ENCODE measurements around the gene QRICH1.

QRICH1 gene

DNA sequence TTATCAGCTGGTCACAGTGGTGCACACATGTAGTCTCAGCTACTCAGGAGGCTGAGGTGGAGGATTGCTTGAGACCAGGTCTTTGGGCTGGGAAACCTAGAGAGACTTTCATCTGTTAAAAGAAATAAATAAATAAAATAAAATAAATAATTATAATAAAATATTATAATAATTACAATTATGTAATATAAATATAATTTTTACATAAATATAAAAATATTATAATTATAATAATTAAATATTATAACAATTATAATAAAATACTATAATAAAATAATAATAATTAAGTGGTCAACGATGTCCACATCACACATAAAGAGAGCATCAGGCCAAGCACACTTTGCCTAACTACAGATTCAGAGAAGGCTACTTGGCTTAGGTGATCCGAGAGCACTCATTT, 14.6 kb downstream of the QRICH1 start:
- Mint-ChIP-seq H3K36me3 (ENCODE audit: low read depth) (peaks cover 20% of the 10 kb centered on the region), H3K4me1 (no peaks in the 10 kb centered on the region), H3K9me3 (no peaks in the 10 kb centered on the region), H3K27ac (no peak overlapping the region), H3K27me3 (ENCODE audit: low read depth) (no peaks in the 10 kb centered on the region), H3K4me3 (no peak overlapping the region)
- TF ChIP-seq, protein P1, sequence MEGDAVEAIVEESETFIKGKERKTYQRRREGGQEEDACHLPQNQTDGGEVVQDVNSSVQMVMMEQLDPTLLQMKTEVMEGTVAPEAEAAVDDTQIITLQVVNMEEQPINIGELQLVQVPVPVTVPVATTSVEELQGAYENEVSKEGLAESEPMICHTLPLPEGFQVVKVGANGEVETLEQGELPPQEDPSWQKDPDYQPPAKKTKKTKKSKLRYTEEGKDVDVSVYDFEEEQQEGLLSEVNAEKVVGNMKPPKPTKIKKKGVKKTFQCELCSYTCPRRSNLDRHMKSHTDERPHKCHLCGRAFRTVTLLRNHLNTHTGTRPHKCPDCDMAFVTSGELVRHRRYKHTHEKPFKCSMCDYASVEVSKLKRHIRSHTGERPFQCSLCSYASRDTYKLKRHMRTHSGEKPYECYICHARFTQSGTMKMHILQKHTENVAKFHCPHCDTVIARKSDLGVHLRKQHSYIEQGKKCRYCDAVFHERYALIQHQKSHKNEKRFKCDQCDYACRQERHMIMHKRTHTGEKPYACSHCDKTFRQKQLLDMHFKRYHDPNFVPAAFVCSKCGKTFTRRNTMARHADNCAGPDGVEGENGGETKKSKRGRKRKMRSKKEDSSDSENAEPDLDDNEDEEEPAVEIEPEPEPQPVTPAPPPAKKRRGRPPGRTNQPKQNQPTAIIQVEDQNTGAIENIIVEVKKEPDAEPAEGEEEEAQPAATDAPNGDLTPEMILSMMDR (IDR thresholded peaks at IDR 0.05; ENCODE audit: unreplicated experiment in 3 of 3) = no peak

DNA sequence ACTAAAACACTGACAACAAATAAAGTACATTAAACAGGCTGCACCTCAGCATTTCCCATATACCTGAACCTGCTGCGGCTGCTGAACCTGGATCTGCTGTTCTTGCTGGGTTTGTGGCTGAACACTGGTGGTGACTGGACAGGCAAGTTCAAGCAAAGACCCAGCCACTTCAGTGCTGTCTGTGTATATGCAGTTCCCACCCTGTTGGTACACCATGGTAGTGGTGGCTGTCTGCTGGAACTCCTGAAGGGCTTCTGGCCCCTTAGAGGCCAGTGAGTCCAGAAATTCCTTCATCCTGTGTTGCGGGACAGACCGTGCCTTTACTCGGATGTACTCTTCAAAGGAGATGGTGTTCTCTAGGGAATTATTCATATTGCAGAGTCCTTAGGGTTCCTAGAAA, 17.2 kb downstream of the QRICH1 start:
- TF ChIP-seq, protein P1 (IDR thresholded peaks at IDR 0.05; ENCODE audit: unreplicated experiment in 3 of 3) = no peak
- Mint-ChIP-seq H3K36me3 (ENCODE audit: low read depth) (peaks cover 42% of the 10 kb centered on the region), H3K4me3 (no peak overlapping the region), H3K9me3 (no peaks in the 10 kb centered on the region), H3K4me1 (no peaks in the 10 kb centered on the region), H3K27me3 (ENCODE audit: low read depth) (no peaks in the 10 kb centered on the region), H3K27ac (no peak overlapping the region)

DNA sequence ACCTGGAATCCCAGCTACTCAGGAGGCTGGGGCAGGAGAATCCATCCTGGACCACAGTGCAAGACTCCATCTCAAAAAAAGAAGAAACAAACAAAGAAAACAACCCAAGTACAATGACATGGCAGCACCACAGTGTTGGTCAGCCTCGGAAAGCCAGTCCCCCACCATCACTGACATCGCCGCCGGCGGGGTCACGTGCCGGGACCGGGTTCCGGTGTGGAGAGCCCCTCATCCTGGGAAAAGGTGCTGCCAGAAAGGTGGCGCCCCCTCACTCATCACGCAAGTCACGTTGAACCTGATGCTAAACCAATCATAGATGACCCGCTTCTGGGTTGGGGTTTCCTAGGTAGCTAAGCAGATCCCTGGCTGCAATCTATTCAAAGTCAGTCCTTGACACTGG, 17.8 kb downstream of the QRICH1 start:
- H3K27ac Mint-ChIP-seq = no peak overlapping the region
- no peak overlapping the region for H3K4me3 Mint-ChIP-seq
- TF ChIP-seq, protein P1 (IDR thresholded peaks at IDR 0.05; ENCODE audit: unreplicated experiment in 3 of 3) = no peak
- no peaks in the 10 kb centered on the region for H3K27me3 Mint-ChIP-seq (ENCODE audit: low read depth)
- no peaks in the 10 kb centered on the region for H3K9me3 Mint-ChIP-seq
- H3K4me1 Mint-ChIP-seq = no peaks in the 10 kb centered on the region
- H3K36me3 Mint-ChIP-seq (ENCODE audit: low read depth) = peaks cover 47% of the 10 kb centered on the region

DNA sequence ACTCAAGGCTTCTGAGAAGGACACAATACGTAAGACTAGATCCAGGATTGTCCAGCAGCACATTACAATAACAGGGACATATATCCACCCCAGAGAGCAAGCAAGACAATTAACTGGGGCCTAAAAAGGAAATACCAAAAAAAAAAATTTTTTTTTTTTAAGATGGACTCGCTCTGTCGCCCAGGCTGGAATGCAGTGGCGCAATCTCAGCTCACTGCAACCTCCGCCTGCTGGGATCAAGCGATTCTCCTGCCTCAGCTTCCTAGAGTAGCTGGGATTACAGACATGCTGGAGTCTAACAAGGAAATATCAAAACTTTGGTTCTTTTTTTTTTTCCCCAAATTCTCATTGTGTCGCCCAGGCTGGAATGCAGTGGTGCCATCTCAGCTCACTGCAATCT, 35.9 kb downstream of the QRICH1 start:
- TF ChIP-seq, protein P1 (IDR thresholded peaks at IDR 0.05; ENCODE audit: unreplicated experiment in 3 of 3) = no peak
- no peak overlapping the region for H3K4me3 Mint-ChIP-seq
- no peaks in the 10 kb centered on the region for H3K4me1 Mint-ChIP-seq
- no peaks in the 10 kb centered on the region for H3K9me3 Mint-ChIP-seq
- H3K27ac Mint-ChIP-seq = no peak overlapping the region
- H3K27me3 Mint-ChIP-seq (ENCODE audit: low read depth) = no peaks in the 10 kb centered on the region
- peaks cover 52% of the 10 kb centered on the region for H3K36me3 Mint-ChIP-seq (ENCODE audit: low read depth)

DNA sequence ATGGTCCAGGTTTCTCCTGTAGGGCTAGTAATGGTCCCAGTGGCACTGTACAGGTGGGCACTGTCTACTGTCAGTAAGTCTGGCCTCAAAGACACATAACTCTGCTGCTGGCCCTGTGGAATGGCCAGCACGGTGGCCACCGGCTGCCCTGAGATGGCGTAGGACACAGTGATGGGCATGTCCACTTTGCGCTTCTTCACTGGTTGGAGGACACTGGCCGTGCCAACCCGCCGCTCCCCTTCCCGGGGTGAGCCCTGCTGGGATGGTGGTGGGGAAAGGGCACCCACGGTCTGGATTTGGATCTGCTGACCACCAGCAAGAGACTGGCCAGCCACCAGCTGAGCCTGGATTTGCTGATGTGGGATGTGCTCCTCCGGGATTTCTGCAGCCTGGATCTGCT, 36.6 kb downstream of the QRICH1 start:
- Mint-ChIP-seq H3K4me3 (no peak overlapping the region), H3K27ac (no peak overlapping the region), H3K36me3 (ENCODE audit: low read depth) (peaks cover 55% of the 10 kb centered on the region), H3K4me1 (no peaks in the 10 kb centered on the region), H3K27me3 (ENCODE audit: low read depth) (no peaks in the 10 kb centered on the region), H3K9me3 (no peaks in the 10 kb centered on the region)
- TF ChIP-seq, protein P1 (IDR thresholded peaks at IDR 0.05; ENCODE audit: unreplicated experiment in 3 of 3) = no peak

DNA sequence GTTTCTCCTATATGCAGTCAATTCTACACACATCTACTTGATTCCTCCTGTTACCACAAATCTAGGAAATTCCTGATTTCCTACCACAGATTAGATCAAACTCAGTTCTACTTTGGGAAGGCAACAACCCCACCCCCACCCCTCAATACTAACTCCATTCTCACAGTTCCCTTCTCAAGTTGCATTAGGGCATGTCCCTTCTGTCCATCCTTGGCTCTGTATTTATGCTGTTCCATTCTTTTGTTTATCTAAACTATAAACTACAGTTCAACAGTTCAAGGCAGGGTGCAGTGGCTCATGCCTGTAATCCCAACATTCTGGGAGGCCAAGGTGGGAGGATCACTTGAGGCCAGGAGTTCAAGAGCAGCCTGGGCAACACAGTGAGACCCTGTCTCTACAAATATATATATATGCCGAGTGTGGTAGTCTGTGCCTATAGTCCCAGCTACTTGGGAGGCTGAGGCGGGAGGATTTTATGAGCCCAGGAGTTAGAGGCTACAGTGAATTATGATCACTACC, 39.5 kb downstream of the QRICH1 start:
- TF ChIP-seq, protein P1 (IDR thresholded peaks at IDR 0.05; ENCODE audit: unreplicated experiment in 3 of 3) = no peak
- H3K36me3 Mint-ChIP-seq (ENCODE audit: low read depth) = peaks cover 63% of the 10 kb centered on the region
- no peak overlapping the region for H3K27ac Mint-ChIP-seq
- H3K4me1 Mint-ChIP-seq = no peaks in the 10 kb centered on the region
- H3K4me3 Mint-ChIP-seq = no peak overlapping the region
- no peaks in the 10 kb centered on the region for H3K27me3 Mint-ChIP-seq (ENCODE audit: low read depth)
- no peaks in the 10 kb centered on the region for H3K9me3 Mint-ChIP-seq

Measured in nephron (organoid).